Measurements from ENCODE around the gene RNH1.

The RNH1 gene

DNA sequence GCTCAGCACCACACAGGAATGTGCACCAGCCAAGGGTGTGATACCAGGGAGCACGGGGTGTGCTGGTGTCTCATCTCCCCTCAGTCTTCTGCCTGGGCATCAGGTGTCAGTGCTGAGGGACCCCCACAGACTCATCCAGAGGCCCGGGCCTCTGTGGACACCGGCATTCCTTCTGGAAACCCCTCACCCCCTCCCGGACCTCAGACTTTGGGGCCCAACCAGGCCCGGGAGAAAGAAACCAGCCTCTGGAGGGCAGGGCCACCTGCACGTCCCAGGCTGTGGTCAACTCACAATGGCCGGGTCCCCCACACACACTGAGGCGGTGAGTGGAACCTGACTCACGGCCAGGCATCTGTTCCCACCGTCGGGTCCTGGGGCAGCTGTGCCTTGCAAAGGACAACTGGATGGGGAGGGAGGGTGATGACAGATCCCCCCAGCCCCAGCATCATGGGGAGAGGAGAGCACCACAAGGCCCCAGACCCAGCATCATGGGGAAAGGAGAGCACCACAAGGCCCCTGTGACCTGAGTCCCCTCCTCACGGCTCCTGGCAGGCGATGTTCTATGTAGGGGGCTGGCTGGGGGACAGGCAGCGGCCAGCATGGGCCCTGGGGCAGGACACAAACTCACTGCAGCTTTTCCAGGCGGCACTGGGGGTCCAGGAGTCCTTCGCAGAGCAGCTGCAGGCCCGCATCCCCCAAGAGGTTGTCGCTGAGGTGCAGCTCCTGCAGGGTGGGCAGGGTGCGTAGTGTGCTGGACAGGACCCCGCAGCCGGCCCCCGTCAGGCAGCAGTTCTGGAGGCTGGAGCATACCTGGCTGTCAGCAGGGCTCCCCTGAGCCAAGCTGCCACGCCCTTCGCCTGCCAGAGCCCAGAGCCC, 7.6 kb downstream of the RNH1 start:
- no peak for DNase-seq (ENCODE audit: low spot score)

DNA sequence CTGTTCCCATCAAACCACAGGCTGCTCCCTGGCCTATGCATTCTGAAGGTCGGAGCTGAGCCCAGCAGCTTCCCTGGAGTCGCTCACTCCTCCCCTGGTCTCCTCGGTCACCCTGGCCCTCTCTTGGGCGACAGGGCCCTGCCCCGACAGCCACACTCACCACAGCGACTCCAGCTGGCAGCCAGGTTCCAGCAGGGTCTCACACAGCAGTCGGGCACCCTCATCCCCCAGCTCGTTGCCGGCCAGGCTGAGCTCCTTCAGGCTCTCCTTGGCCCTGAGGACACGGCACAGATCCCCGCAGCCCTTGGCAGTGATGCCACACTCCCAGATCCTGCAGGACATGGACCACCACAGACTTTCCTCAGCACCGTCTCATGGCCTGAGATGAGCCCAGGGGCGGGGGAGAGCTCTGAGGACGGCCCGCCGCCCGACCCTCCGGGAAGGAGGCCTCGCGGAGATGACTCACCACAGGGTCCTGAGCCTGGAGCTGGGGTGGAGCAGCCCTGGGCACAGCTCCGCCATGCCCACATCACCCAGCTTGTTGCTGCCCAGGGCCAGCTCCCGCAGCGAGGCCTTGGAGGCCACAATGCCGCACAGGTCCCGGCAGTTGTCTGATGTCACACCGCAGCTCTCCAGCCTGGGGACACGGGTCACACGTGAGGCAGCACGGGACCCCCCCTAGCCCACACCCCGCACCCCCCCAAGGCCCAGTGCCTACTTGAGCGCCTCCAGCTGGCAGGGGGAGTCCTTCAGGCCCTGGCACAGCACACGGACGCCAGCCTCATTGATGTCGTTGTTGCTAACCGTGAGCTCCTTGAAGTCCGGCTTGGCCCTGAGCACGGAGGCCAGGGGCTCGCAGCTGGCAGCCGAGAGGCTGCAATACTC, 8.5 kb downstream of the RNH1 start:
- DNase-seq (ENCODE audit: low spot score) = no peak

DNA sequence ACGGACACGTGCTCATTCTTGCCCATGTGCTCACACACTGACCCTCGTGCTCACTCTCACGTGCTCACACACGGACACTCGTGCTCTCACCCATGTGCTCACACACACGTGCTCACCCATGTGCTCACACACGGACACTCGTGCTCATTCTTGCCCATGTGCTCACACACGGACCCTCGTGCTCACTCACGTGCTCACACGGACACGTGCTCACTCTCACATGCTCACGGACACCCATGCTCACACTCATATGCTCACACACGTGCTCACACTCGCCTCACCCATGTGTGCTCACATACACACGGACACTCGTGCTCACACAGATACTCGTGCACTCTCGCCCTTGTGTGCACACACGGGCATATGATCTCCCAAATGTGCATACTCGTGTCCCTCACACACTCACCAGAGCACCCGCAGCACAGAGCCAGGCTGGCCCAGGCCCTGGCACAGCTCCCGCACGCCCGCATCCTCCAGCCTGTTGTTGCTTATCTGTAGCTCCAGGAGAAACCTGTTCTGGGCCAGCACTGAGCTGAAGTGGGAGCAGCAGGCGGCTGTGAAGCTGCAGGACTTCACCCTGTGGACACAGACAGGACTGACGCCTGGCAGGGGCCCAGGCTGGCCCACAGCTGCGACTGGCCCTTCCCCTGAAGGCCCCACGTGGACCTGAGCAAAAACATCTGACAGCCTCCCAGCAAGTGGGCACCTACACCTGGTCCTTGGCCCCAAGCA, 9.3 kb downstream of the RNH1 start:
- DNase-seq (ENCODE audit: low spot score) = no peak

DNA sequence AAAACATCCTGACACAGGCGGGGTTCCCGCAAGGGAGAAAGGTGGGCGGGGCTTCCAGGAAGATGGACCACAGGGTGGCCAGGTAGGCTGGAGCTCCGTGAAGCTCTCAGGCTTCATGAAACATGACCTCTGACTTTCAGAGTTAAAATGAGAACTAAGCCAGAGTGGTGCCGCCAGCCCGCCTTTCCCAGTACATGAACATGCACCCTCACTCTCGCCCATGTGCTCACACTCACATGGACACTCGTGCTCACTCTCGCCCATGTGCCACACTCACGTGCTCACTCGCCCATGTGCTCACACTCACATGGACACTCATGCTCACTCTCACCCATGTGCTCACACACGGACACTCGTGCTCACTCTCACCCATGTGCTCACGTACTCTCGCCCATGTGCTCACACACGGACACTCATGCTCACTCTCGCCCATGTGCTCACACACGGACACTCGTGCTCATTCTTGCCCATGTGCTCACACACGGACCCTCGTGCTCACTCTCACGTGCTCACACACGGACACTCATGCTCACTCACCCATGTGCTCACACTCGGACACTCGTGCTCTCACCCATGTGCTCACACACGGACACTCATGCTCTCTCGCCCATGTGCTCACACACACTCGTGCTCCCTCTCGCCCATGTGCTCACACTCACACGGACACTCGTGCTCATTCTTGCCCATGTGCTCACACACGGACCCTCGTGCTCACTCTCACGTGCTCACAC, 10.0 kb downstream of the RNH1 start:
- no peak for DNase-seq (ENCODE audit: low spot score)

DNA sequence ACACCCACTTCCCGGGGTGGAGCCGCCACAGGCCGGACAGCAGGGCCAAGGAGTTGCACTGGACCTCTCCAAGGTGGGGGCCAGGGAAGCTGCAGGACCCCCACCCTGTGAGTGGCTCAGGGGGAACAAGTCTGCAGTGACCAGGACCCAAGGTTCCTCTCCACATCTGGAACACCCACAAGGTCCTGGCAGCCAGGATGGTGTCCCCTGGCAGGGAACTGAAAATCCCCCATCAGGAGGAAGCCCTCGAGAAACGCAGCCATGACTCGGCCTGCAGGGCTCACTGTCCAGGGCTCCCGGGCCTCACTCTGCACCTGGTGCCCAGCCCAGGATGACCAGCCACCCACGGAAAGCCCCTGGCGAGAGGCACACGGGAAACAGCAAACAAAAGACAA, 11.5 kb downstream of the RNH1 start:
- DNase-seq (ENCODE audit: low spot score) = peak; percentile 38

DNA sequence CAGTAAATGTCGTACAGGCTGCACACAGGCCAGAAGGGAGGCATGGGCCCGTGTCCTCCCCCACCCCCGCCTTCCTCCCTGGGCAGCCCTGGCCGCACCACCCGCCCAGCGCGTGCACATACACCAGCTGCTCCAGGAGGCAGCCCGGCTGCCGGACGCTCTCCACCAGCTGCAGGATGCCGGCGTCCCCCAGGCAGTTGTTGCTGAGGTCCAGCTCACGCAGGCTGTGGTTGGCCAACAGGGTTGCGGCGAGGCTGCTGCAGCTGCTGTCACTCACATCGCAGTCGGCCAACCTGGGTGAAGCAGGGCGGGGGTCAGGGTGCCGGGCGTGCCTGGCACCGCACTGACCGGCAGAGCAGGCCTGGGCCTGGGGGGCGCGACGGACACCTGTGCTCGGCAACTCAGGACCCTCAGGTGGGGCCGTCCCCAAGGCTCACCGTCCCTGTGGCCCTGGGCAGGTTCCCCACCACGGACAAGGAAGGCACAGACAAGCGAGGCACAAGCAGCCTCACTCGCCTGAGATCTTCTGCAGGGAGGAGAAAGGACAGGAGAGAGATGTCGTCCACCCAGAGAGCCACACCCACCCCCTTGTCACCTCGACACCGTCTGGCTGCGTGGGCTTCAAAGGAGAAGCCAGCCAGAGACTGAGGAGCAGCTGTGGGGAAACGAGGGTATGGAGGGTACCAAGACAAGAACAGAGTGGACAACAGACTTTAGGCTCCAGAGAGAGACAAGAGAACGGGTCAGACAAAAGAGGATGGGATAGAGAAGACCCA, 12.1 kb downstream of the RNH1 start:
- no peak for DNase-seq (ENCODE audit: low spot score)

DNA sequence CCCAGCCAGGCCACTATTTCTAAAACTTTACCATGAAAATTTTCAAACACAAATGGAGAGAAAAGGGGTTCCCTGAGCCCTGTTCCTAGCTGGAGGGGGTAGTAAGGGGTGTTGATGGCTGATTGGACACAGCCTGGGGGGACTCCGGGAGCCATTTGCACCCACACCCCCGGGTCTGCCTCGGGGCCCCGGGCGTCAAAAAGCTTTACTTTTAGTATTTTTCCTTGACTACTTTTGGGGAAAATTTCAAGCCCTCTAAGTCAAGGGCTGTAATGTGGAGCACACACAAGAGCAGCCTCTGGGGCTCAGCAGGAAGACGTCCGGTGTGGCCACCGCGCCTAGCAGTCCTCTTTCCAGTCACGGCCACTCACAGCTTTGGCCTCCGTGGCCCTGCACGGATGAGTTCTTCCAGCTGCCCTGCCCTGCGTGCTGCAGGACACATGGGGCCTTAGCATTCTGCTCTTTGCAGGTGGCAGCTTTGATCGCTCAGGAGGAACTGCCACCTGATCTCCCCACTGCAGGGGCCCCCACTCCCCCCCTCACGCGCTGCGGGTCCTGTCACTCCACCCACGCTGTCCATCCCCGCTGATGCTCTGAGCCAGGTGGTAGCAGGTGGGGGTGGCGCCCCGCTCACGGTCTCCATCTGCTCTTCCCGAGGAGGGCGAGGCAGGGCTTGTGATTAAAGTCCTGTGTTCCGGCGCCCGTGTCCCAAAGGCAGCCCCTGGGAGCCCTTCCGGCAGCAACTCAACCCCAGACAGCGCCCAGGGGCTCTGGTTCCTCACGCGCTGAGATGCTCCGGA, 14.4 kb downstream of the RNH1 start:
- peak; percentile 72 for DNase-seq (ENCODE audit: low spot score)

DNA sequence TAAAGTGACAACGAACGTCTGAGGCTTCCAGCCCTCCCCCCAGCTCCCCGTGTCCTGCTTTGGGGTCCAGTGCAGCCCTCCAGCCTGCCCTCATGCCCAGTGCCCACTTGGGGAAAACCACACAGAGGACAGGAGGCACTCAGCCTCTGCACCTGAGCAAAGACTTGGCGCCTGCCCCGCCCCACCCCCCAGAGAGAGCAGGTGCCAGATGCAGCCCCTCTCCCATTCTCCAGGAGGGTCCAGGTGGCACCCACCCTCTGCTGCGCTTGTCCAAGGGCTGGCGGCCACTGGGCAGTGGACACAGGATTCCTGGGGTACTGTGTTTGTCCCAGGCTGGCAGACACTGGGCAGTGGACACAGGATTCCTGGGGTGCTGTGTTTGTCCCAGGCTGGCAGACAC, 15.7 kb downstream of the RNH1 start:
- no peak for DNase-seq (ENCODE audit: low spot score)

DNA sequence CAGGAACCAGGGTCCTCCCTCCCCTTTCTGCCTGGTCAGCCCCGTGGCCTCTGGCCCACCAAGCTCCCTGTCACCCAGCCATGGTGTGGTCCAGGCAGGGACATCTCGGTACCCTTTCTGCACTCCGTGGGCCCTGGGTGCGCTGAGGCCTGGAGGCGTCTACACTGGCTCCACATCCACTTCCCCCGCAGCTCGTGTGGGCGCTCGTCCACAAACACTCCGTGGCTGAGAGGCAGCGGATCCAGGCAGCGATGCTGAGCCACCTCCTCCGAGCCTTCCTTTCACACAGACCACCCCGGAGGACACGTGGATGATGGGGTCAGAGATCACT, 16.1 kb downstream of the RNH1 start:
- DNase-seq (ENCODE audit: low spot score) = no peak

DNA sequence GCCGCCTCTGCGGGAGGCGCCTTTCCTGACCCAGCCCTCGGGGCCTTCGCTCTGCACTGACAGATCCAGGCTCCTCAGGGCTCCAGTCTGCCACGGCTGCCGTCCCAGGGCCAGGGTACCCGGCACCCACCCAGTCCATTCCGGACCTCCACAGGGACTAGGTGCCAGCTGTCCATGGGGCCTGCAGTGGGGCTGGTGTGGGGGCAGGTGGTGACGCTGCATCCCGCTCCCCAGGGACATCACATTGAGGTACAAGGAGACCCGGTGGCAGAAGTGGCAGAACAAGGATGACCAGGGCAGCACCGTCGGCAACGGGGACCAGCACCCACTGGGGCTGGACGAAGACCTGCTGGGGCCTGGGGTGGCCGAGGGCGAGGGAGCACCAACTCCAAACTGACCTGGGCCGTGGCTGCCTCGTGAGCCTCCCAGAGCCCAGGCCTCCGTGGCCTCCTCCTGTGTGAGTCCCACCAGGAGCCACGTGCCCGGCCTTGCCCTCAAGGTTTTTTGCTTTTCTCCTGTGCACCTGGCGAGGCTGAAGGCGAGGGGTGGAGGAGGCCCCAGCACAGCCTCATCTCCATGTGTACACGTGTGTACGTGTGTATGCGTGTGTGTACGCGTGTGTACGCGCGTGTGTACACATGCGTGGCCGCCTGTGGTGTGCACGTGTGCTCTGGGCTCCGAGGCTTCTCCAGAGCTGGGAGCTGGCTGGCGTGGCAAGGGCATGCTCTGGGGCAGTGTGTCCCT, 16.7 kb downstream of the RNH1 start:
- no peak for DNase-seq (ENCODE audit: low spot score)

DNA sequence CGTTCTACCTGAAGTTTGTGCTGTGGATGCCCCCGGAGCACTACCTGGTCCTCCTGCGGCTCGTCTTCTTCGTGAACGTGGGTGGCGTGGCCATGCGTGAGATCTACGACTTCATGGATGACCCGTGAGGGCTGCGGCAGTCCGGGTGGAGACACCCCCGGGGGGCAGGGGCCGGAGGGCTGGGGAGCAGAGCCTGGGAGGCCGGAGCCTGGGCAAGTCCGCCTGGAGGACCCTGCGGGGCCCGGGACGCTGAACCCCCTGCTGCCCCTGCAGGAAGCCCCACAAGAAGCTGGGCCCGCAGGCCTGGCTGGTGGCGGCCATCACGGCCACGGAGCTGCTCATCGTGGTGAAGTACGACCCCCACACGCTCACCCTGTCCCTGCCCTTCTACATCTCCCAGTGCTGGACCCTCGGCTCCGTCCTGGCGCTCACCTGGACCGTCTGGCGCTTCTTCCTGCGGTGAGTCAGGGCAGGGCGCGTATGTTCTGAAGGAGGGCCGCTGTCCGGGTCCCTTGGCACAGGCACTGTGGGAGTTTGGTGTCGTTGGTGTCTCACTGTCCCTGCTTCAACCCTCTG, 17.3 kb downstream of the RNH1 start:
- no peak for DNase-seq (ENCODE audit: low spot score)

DNA sequence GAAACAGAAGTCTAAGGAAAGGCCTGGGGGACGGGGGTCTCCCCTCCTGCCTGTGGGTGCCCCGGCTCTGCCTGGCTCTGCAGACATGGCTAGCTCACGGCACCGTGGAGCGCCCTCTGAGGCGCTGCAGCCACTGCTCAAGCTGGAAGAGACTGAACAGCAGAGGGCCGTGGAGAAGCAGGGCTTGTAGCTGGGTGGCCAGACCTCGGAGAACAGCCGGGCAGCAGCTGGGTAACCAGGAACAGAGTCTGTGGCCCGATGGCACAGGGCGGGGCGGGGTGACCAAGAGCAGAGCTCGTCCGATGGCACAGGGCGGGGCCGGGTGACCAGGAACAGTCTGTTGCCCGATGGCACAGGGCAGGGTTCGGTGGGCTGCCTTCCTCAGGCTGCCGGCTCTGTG, 18.1 kb downstream of the RNH1 start:
- no peak for DNase-seq (ENCODE audit: low spot score)

DNA sequence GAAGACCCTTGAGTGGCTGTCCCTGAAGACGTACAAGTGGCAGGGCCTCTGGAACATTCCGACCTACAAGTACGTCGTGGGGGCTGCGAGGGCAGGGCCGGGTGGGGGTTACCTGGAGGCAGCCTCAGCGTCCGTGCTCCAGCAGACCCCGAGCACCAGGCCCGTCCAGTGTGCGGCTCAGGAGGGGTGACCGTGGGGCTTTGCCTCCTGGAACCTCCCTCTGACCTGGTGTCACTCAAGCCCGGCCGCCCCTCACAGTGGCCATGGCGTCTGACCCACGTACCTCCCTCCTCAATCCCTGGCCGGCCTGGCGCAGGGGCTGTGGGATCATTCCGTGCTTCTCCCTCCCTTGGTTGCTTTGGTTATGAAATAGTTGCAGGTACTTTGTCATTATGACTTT, 18.5 kb downstream of the RNH1 start:
- DNase-seq (ENCODE audit: low spot score) = no peak

DNA sequence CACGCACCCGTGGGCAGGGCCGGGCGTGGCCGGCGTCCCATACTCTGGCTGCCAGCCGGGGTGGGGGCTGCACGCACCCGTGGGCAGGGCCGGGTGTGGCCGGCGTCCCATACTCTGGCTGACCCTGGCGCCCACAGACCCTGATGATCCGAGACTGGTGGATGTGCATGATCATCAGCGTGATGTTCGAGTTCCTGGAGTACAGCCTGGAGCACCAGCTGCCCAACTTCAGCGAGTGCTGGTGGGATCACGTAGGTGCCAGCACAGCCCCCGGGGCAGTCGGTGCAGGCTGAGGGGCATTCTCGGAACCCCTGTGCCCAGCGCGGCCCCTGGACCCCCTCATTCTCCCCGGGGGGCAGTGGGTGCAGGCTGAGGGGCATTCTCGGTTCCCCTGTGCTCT, 19.0 kb downstream of the RNH1 start:
- DNase-seq (ENCODE audit: low spot score) = no peak

DNA sequence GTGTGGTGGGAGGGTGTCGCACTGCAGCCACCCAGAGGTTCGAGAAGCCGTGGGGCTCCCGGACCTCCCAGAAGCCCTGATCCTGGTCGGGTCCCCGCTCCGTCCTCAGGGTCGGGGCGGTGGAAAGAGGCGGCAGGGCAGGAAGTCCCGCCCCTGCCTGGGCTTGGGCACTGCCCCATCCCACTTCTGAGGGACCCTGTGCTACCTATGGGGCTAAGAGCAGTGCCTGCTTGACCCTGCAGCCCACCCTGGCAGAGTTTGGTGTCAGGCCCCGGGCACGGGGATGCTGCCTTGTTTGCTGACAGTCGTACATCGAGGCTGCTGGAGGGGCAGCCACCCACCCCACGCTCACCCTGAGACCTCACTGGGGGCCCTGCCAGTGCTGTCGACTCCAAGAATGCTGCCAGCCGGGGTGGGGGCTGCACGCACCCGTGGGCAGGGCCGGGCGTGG, 19.4 kb downstream of the RNH1 start:
- no peak for DNase-seq (ENCODE audit: low spot score)

DNA sequence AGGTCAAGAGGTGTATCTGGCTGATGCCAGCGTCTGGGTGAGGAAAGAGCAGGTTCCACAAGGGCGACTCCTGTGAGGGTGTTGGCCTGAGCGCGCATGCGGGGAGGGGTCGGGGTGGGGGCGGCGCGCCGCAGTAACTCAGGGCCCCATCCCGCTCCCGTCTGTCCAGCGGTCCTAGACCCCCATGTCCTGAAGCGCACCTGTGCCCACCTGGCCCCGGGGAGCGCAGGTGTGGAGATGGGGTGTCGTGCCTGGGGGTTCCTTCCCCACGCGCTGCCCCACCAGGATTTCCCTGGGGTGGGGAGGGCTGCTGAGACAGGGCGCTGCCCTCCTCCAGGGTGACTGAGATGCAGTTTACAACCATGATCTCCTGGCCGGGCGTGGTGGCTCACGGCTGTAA, 20.9 kb downstream of the RNH1 start:
- DNase-seq (ENCODE audit: low spot score) = no peak

DNA sequence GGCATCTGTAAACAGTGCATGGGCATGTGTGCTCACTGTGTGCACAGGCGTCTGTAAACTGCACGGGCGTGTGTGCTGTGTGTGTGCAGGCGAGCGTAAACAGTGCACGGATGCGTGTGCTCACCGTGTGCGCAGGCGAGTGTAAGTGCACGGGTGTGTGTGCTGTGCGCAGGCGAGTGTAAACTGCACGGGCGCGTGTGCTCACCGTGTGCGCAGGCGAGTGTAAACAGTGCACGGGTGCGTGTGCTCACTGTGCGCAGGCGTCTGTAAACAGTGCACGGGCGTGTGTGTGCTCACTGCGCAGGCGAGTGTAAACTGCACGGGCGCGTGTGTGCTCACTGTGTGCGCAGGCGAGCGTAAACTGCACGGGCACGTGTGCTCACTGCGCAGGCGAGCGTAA, 22.4 kb downstream of the RNH1 start:
- DNase-seq (ENCODE audit: low spot score) = no peak

DNA sequence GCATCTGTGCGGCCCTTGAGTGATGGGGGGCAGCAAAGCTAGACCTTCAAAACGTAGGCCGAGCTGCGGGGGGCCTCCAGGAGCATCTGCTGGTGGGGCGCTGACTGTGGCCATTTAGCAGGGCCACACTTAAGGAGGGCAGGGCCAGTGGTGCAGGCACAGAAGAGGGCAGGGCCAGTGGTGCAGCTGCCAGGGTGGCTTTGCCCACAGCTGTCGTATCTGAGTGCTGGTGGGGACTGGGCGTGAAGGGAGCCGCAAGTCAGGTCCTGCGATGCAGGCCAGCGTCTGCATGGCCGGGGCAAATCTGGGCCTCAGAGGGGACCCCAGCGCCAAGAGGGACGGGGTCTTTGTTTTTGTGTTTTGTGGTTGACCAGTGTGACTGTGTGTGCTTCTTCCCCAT, 27.7 kb downstream of the RNH1 start:
- DNase-seq (ENCODE audit: low spot score) = no peak

DNA sequence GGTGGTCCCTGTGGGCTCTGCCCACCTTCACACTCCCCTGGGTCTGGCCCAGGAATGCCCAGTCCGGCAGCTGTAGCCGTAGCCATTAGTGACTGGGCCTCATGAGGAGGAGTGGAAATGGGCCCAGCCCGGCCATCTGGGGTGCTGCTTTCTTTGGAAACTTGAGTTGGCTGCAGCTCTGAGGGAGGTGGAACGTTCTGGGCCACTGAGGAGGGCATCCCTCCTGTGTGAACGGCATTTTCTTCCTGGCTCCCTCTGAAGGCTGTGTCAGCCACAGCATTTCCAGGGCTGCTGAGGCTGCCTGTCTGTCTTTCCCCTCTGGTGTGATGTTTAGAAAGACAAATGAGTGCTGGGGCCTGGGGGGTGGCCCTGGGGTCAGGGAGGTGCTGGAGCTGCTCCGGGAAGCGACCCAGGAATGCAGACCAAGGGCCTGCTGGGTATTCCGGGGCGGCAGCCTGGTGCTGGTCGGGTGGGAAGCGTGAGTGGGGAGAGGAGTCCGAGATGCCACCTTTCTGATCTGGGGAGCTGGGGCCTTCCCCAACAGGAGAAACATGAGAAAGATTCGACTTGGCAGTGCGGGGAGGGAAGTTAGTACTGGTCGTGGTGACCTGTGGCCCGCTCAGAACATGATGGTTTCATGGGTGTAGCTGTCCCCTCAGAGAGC, 29.9 kb downstream of the RNH1 start:
- no peak for DNase-seq (ENCODE audit: low spot score)

All from kidney tubule cell (primary cell).